Psoas muscle (tissue), 8 donors: ENCODE results near the gene NRF1. TPM values are rescaled to one million over a fixed set of nuclear protein-coding genes. Genes with fewer than 3 reads are reported as not detected.

Source experiments
- ATAC-seq, 4 donors: fragments of 200-7000 bp; cut with Tn5 transposase; one replicate each; pipeline ENCODE4 v1.9.1; 2020; ENCODE audit warnings: moderate library complexity in 3 of 4, mild to moderate bottlenecking in 2 of 4
- DNase-seq, 2 donors: peaks; one replicate each; pipeline ENCODE4 v3.0.0-alpha.2; 2020
- H3K27ac ChIP-seq: fragments of 200-600 bp; one replicate; pipeline ENCODE4 v1.8.0; 2022
- H3K27me3 ChIP-seq, 3 donors: fragments of 200-600 bp in 1 of 3; one replicate each; pipeline versions ENCODE4 v1.6.1 to v1.8.0; 2013 to 2022; ENCODE audit warnings: low read length in 2 of 3, mild to moderate bottlenecking in 2 of 3, moderate library complexity in 1 of 3; ENCODE audit not compliant: insufficient read depth in 3 of 3
- H3K36me3 ChIP-seq, 2 donors: fragments of 200-600 bp in 1 of 2; one replicate each; pipeline versions ENCODE4 v1.6.1 to v1.8.0; 2013 to 2022; ENCODE audit warnings: low read depth in 1 of 2, mild to moderate bottlenecking in 1 of 2, moderate library complexity in 1 of 2; ENCODE audit not compliant: insufficient read depth in 1 of 2
- H3K4me1 ChIP-seq: fragments of 200-600 bp; one replicate; pipeline ENCODE4 v1.8.0; 2022
- H3K4me3 ChIP-seq: fragments of 200-600 bp; one replicate; pipeline ENCODE4 v1.8.0; 2022; ENCODE audit warnings: mild to moderate bottlenecking
- H3K9me3 ChIP-seq: fragments of 200-600 bp; one replicate; pipeline ENCODE4 v1.8.0; 2022
- CTCF ChIP-seq: fragments of 200-600 bp; IDR thresholded peaks from one replicate; pipeline ENCODE4 v1.8.0; 2022; ENCODE audit warnings: antibody characterized with exemption
- WGBS, 3 donors: extraction: QIAGEN DNeasy Blood & Tissue Kit; methylation state at CpG; one replicate each; pipeline versions ENCODE4 v1.1.6 to v1.1.7; 2013; 5-methylcytosine and 5-hydroxymethylcytosine counted together
- intact Hi-C, 2 donors: fragments of 100-400 bp; cut with DNase I; formaldehyde crosslinking; loops; one replicate each; pipeline versions ENCODE4 v1.11.0 to v1.14.2; 2022
- polyA plus RNA-seq, 3 donors: library from polyadenylated mRNA; stranded (reverse); fragments of 200-250 nt; gene quantifications; one replicate each; pipeline ENCODE4 v1.2.3, GENCODE V29; 2013
- total RNA-seq, 4 donors: library from RNA; stranded (reverse); fragmentation: NEBNext Ultra II Directional in 2 of 4; extraction: Animal tissue kit (Norgen Biotek cat#: 25700) in 2 of 4; gene quantifications; one replicate each; pipeline versions ENCODE4 v1.2.1 to v1.2.4, GENCODE V29; 2021 to 2023
- donor health status: healthy with polysubstance abuse.
- donor health status: DM: no; HTN: no; CAD: no; lungs with moderate emphysema.
- donor health status: Bipolar disorder and iron deficiency.
- donor health status: healthy.
- donor health status: DM: yes; HTN: yes; CAD: no.
- donor health status: DM: no; HTN: no; CAD: no.
- donor health status: DM: no; HTN: no; CAD: no.
- donor health status: DM: yes; HTN: yes; CAD: no.

NRF1 gene
- total and polyA plus RNA-seq, 7 donors = 4.4 to 13.7 (median 10.0) TPM

GRCh38 chr7:129616530-129616929 is 5.0 kb downstream of the NRF1 start:
- Histone ChIP-seq H3K4me3 (no peak overlapping the region), H3K4me1 (peaks cover 29% of the 10 kb centered on the region), H3K36me3 (no peaks in the 10 kb centered on the region), H3K27me3 (no peaks in the 10 kb centered on the region), H3K9me3 (no peaks in the 10 kb centered on the region), H3K27ac (no peak overlapping the region)
- intact Hi-C loops = loop anchor here in 1 of 2 donors (10.0 kb wide), 1 partner anchor 392 kb away; the partner anchor contains the start of gene AHCYL2
- no peak for ATAC-seq
- DNase-seq = no peak
- WGBS, 3 donors = 65 to 89% (median 72%) methylated on average over 4 of the region's 4 CpGs
- TF ChIP-seq CTCF = no peak

DNA sequence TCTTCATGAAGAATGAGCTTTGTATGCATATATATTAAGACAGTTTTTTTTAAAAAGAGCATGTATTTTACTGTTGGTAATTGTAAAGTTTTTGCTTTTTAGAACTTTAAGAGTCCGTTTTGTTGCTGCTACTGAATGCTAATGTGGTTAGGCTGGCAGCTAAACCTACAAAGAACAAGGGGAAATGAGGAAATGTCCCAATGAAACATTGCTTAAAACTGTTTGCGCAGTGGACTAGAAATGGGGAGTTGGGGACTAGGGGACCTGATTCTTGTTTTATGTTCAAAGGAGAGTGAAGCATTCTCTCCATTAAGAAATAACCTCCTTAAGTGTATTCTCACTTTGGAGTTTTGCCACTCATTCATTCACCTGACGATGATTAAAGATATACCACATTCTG is 5.7 kb downstream of the NRF1 start:
- ATAC-seq (no peak), DNase-seq (no peak)
- no peak overlapping the region for H3K4me3 ChIP-seq
- WGBS, 3 donors = 82 to 95% (median 90%) methylated on average over 3 of the region's 3 CpGs
- no peaks in the 10 kb centered on the region for H3K27me3 ChIP-seq
- H3K27ac ChIP-seq = no peak overlapping the region
- no peaks in the 10 kb centered on the region for H3K9me3 ChIP-seq
- H3K4me1 ChIP-seq = peaks cover 29% of the 10 kb centered on the region
- intact Hi-C loops = loop anchor here in 1 of 2 donors (10.0 kb wide), 1 partner anchor 392 kb away; the partner anchor contains the start of gene AHCYL2
- no peak for TF ChIP-seq CTCF
- no peaks in the 10 kb centered on the region for H3K36me3 ChIP-seq

- intact Hi-C loops = loop anchor here in 1 of 2 donors (10.0 kb wide), 1 partner anchor 393 kb away; the partner anchor contains the start of gene AHCYL2
- Histone ChIP-seq H3K4me3 (no peak overlapping the region), H3K9me3 (no peaks in the 10 kb centered on the region), H3K36me3 (no peaks in the 10 kb centered on the region), H3K27ac (no peak overlapping the region), H3K27me3 (no peaks in the 10 kb centered on the region), H3K4me1 (peaks cover 29% of the 10 kb centered on the region)
- WGBS, 3 donors = 48 to 58% (median 48%) methylated on average over 1 of the region's 1 CpG
- DNase-seq = no peak
- TF ChIP-seq CTCF = no peak
- ATAC-seq = no peak
These were observed 6.1 kb downstream of the NRF1 start for GRCh38 chr7:129617652-129618051.

DNA sequence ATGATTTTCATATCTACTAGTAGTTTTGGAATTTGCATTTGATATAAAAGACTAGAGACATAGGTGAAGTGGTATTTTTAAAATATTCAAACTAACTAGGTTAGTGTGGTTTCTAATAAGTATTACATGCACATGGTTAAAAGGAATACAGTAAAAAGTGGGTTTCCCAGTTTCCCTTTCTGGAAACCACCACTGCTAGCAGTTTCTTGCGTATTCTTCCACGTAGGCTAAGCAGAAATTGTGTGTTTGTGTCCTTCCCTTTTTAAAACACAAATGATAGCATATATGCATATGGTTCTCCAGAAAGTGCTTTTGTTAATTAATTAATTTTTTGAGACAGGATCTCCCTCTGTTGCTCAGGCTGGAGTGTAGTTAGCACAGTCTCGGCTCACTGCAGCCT is 15.4 kb downstream of the NRF1 start:
- H3K4me3 ChIP-seq = no peak overlapping the region
- DNase-seq = no peak
- WGBS, 3 donors = 95 to 99% (median 95%) methylated on average over 3 of the region's 3 CpGs
- TF ChIP-seq CTCF = no peak
- no peaks in the 10 kb centered on the region for H3K27me3 ChIP-seq
- H3K27ac ChIP-seq = no peak overlapping the region
- H3K36me3 ChIP-seq = no peaks in the 10 kb centered on the region
- intact Hi-C loops = no loop called here
- ATAC-seq = no peak
- peaks cover 4% of the 10 kb centered on the region for H3K4me1 ChIP-seq
- no peaks in the 10 kb centered on the region for H3K9me3 ChIP-seq

- WGBS, 3 donors = 50 to 53% (median 52%) methylated on average over 2 of the region's 2 CpGs
- intact Hi-C loops = loop anchor here in 1 of 2 donors (10.0 kb wide), 1 partner anchor 136 kb away; no protein-coding TSS in a partner anchor
- TF ChIP-seq CTCF = no peak
- Histone ChIP-seq H3K4me3 (no peak overlapping the region), H3K36me3 (no peaks in the 10 kb centered on the region), H3K4me1 (peaks cover 8% of the 10 kb centered on the region), H3K27me3 (no peaks in the 10 kb centered on the region), H3K27ac (no peak overlapping the region), H3K9me3 (no peaks in the 10 kb centered on the region)
- DNase-seq = no peak
- ATAC-seq = no peak
These were observed 18.8 kb downstream of the NRF1 start for GRCh38 chr7:129630341-129630740.
